ENCODE results near the gene FSD1L. TPM values are rescaled to one million over a fixed set of nuclear protein-coding genes. Genes with fewer than 3 reads are reported as not detected.

FSD1L gene
- total RNA-seq, 3 donors from 2014 or later, result 7.8 to 9.9 (median 9.9) TPM

DNA sequence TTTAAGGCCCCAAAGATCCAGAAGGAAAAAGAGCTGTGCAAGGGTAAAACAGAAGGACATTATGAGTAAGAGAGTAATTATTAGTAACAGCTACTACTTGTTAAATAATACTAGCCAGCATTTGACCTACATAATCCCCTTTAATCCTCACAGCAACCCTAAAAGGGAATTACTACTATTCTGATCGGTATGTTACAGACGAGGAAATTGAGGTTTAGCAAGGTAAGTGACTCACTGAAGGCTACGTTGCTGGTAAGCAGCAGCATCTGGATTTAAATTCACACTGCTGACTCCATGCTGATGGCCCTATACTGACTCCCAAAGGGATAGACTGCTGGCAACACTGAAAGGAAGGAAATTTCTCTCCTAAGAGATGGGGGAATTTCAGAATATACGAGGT lies 3.7 kb upstream of the FSD1L start:
- TF ChIP-seq, protein P1, sequence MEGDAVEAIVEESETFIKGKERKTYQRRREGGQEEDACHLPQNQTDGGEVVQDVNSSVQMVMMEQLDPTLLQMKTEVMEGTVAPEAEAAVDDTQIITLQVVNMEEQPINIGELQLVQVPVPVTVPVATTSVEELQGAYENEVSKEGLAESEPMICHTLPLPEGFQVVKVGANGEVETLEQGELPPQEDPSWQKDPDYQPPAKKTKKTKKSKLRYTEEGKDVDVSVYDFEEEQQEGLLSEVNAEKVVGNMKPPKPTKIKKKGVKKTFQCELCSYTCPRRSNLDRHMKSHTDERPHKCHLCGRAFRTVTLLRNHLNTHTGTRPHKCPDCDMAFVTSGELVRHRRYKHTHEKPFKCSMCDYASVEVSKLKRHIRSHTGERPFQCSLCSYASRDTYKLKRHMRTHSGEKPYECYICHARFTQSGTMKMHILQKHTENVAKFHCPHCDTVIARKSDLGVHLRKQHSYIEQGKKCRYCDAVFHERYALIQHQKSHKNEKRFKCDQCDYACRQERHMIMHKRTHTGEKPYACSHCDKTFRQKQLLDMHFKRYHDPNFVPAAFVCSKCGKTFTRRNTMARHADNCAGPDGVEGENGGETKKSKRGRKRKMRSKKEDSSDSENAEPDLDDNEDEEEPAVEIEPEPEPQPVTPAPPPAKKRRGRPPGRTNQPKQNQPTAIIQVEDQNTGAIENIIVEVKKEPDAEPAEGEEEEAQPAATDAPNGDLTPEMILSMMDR (IDR thresholded peaks at IDR 0.05), result no peak
- ATAC-seq, result no peak
- Histone ChIP-seq H3K9me3 (no peaks in the 10 kb centered on the region), H3K36me3 (ENCODE audit: low read depth) (no peaks in the 10 kb centered on the region), H3K4me3 (no peak overlapping the region), H3K4me1 (ENCODE audit: low read depth) (peaks cover 10% of the 10 kb centered on the region)
- intact Hi-C loops (cut with DNase I, micrococcal nuclease), result no loop called here
- no peak for DNase-seq

- Histone ChIP-seq H3K36me3 (ENCODE audit: low read depth) (no peaks in the 10 kb centered on the region), H3K4me1 (ENCODE audit: low read depth) (peaks cover 10% of the 10 kb centered on the region), H3K4me3 (no peak overlapping the region), H3K9me3 (no peaks in the 10 kb centered on the region)
- intact Hi-C loops (cut with DNase I, micrococcal nuclease), result no loop called here
- TF ChIP-seq, protein P1 (IDR thresholded peaks at IDR 0.05), result no peak
- no peak for ATAC-seq
- DNase-seq, result no peak
These were observed 2.5 kb upstream of the FSD1L start for GRCh38 chr9:105445203-105445881.

DNA sequence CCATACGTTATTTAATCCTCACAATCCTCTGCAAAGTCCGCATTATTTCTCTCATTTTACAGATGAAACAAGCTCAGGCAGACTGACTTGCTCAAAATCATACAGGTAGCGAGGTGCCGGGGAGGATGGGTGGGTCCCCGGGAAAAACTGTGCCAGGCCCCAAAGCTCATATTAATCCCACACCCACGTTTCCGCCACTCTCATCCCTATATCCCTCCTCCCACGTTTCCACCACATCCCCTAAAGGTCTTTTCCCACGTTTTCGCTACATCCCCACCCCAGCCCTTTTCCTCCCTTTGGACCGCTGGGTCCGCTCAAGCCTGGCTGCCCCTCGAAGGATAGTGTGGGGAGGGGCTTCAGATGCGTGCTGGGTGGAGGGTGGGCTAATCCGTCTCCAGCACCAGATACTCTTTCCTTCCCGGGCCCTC lies 434 bp upstream of the FSD1L start:
- ATAC-seq (no peak), DNase-seq (peak in 1 of 3 donors; percentile 25)
- H3K4me3 ChIP-seq, result peak overlapping the region; percentile 61
- TF ChIP-seq, protein P1 (IDR thresholded peaks at IDR 0.05), result no peak
- intact Hi-C loops (cut with DNase I, micrococcal nuclease), result no loop called here
- no peaks in the 10 kb centered on the region for H3K36me3 ChIP-seq (ENCODE audit: low read depth)
- no peaks in the 10 kb centered on the region for H3K9me3 ChIP-seq
- H3K4me1 ChIP-seq (ENCODE audit: low read depth), result peaks cover 10% of the 10 kb centered on the region

DNA sequence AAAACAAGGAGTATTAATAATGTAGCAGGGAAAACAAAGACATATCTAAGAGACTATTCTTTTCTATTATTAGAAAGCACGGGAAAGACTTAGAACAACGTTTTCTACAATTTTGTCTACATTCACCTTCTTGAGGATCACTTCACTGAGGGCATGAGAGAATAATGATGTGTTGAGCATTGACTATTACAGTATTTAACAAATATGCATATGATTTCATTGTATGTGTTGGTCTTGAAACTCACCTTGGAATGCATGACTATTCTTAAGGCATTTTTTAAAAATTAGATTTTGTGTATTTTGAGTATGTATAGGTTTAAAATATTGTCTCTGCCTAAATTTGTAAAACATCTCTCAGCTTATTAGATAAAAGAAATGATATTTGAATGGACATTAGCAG lies 1.2 kb downstream of the FSD1L start:
- H3K4me3 ChIP-seq, result no peak overlapping the region
- H3K4me1 ChIP-seq (ENCODE audit: low read depth), result peaks cover 10% of the 10 kb centered on the region
- ATAC-seq (no peak), DNase-seq (no peak)
- intact Hi-C loops (cut with DNase I, micrococcal nuclease), result no loop called here
- H3K36me3 ChIP-seq (ENCODE audit: low read depth), result no peaks in the 10 kb centered on the region
- H3K9me3 ChIP-seq, result no peaks in the 10 kb centered on the region
- TF ChIP-seq, protein P1 (IDR thresholded peaks at IDR 0.05), result no peak

DNA sequence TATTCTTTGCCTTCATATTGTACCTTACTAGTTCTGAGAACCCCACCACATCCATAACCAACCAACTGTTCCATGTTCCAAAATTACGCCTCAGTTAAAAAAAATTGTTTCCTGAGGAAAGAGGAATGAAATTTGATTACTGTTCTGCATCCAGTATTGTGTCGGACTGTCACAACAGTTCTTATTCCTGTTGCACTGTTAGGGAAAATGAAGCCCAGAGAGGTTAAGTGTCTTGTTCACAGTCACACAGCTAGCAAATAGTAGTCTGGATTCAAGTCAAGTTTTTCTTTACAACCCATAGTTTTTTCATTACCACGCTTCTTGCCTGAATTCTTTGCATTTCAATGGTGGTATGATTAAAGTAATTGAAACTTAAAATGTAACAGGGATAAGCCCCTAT lies 4.4 kb downstream of the FSD1L start:
- DNase-seq (no peak), ATAC-seq (no peak)
- peaks cover 10% of the 10 kb centered on the region for H3K4me1 ChIP-seq (ENCODE audit: low read depth)
- TF ChIP-seq, protein P1 (IDR thresholded peaks at IDR 0.05), result no peak
- H3K36me3 ChIP-seq (ENCODE audit: low read depth), result no peaks in the 10 kb centered on the region
- intact Hi-C loops (cut with DNase I, micrococcal nuclease), result no loop called here
- no peak overlapping the region for H3K4me3 ChIP-seq
- no peaks in the 10 kb centered on the region for H3K9me3 ChIP-seq
